ENCODE data around the gene NRP2. TPM values are rescaled to one million over a fixed set of nuclear protein-coding genes. Genes with fewer than 3 reads are reported as not detected.

The NRP2 gene
- total RNA-seq, 1 experiment from 2014 or later = 10.3 TPM

DNA sequence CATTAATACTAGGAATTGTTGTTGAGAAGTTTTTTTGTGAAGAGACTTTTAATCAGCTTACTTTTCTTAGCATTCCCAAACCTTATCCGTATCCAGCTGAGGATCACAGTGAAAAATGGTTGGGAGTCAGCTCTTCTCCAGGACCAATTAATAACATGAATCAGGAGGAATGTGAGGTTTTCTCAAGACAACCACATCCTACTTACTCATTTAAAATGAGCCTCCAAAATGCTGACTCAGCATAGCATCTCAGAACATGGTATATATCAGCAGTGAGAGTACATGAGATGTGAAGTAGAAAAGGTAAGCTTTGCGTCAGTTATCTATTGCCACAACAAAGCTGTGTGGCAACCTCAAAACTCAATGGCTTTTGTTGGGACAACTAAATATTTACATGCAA lies 140.3 kb downstream of the NRP2 start:
- CTCF ChIA-PET = no interaction called here

DNA sequence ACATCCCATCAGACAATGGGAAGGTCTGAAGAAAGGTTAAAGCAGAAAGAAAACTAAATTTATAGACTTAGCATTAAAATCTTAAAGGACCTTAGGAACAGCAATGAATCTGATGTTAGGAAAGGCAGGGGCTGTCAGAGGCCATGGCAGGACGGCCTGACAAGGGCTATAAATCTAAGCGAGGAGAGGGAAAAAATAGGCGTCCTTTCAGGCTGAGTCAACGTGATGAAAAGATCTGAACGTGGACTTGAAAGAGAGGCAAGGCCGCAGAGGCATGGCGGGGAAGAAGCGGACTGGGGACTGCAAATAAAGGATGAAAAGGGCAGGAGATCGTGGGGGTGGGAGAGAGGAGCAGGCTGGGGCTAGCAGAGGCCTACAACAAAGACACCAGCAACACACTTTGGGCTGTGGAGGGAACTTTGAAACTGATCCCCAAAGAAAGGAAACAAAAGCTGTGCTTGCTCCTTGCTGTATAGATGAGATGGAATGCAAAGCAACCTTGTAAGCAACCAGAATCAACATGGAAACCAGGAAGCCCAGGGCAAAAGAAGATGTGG lies 145.6 kb downstream of the NRP2 start:
- H3K27me3 Mint-ChIP-seq (ENCODE audit: insufficient read depth, unreplicated experiment) = no peaks in the 10 kb centered on the region

More for the DNA sequence above, 140.3 kb downstream of the NRP2 start:
- TF ChIP-seq, protein P1, sequence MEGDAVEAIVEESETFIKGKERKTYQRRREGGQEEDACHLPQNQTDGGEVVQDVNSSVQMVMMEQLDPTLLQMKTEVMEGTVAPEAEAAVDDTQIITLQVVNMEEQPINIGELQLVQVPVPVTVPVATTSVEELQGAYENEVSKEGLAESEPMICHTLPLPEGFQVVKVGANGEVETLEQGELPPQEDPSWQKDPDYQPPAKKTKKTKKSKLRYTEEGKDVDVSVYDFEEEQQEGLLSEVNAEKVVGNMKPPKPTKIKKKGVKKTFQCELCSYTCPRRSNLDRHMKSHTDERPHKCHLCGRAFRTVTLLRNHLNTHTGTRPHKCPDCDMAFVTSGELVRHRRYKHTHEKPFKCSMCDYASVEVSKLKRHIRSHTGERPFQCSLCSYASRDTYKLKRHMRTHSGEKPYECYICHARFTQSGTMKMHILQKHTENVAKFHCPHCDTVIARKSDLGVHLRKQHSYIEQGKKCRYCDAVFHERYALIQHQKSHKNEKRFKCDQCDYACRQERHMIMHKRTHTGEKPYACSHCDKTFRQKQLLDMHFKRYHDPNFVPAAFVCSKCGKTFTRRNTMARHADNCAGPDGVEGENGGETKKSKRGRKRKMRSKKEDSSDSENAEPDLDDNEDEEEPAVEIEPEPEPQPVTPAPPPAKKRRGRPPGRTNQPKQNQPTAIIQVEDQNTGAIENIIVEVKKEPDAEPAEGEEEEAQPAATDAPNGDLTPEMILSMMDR (IDR thresholded peaks at IDR 0.05; ENCODE audit: unreplicated experiment) = no peak
- Mint-ChIP-seq H3K36me3 (ENCODE audit: insufficient read depth, unreplicated experiment) (no peaks in the 10 kb centered on the region), H3K27ac (ENCODE audit: low read depth, unreplicated experiment) (no peak overlapping the region), H3K27me3 (ENCODE audit: insufficient read depth, unreplicated experiment) (no peaks in the 10 kb centered on the region), H3K4me1 (ENCODE audit: insufficient read depth, unreplicated experiment) (no peaks in the 10 kb centered on the region), H3K4me3 (ENCODE audit: unreplicated experiment) (no peak overlapping the region), H3K9me3 (ENCODE audit: unreplicated experiment) (no peaks in the 10 kb centered on the region)
- DNase-seq (ENCODE audit: unreplicated experiment) = no peak
- POLR2A ChIA-PET = no interaction called here
- intact Hi-C loops (cut with micrococcal nuclease) = no loop called here
- BruUV-seq (replicated peaks) = no TSS peak

DNA sequence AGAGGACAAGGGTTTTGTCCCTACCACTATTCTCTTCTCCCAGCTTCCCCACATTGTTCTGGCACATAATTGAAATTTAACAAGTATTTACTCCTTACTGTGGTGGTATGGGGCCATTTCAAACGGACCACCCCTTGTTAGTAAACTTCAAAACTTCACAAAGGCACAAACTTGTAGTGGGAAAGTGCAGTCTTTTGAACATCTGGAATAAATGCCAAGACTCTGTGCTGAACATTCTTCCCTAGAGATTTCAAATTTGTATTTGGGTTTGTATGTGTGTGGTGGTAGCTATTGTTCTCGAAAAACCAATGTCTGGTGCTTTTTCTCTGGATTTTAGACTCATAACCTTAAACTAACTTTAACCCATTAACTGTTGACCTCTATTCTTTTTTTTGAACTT lies 151.6 kb downstream of the NRP2 start:
- intact Hi-C loops (cut with micrococcal nuclease) = no loop called here
- POLR2A ChIA-PET = no interaction called here

More for the DNA sequence above, 145.6 kb downstream of the NRP2 start:
- intact Hi-C loops (cut with micrococcal nuclease) = no loop called here
- Mint-ChIP-seq H3K36me3 (ENCODE audit: insufficient read depth, unreplicated experiment) (no peaks in the 10 kb centered on the region), H3K27ac (ENCODE audit: low read depth, unreplicated experiment) (no peak overlapping the region), H3K9me3 (ENCODE audit: unreplicated experiment) (no peaks in the 10 kb centered on the region), H3K4me1 (ENCODE audit: insufficient read depth, unreplicated experiment) (no peaks in the 10 kb centered on the region), H3K4me3 (ENCODE audit: unreplicated experiment) (no peak overlapping the region)
- TF ChIP-seq, protein P1 (IDR thresholded peaks at IDR 0.05; ENCODE audit: unreplicated experiment) = no peak
- BruUV-seq (replicated peaks) = no TSS peak
- ChIA-PET POLR2A (no interaction called here), CTCF (interaction anchor here (1.1 to 2.1 kb wide), 2 partner anchors 13 to 44 kb away, joined by 4 to 6 read pairs; no protein-coding TSS in a partner anchor)
- DNase-seq (ENCODE audit: unreplicated experiment) = no peak

DNA sequence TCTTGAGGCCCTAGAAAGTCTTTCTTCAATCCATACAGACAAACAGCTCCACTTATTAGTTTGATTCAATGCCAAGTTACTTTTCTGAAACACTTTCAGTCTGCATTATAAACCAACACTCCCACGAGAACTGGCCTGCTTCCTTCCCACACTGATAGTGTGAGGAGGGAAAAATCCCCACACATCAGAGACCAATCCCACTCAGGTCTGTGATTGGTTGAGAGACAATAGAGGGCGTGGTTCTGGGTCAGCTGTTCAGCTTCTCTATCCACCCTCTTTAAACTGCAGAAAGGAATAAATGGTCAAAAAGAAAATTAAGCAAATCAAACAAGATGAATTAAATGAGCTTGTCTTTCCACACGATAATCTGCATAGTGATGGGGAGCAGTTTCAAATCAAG lies 152.5 kb downstream of the NRP2 start:
- DNase-seq (ENCODE audit: unreplicated experiment) = no peak
- CTCF ChIA-PET = interaction anchor here (0.6 to 1.2 kb wide), 3 partner anchors 17 to 90 kb away, joined by 3 to 6 read pairs (median 3); no protein-coding TSS in a partner anchor
- no peaks in the 10 kb centered on the region for H3K36me3 Mint-ChIP-seq (ENCODE audit: insufficient read depth, unreplicated experiment)
- intact Hi-C loops (cut with micrococcal nuclease) = no loop called here
- H3K9me3 Mint-ChIP-seq (ENCODE audit: unreplicated experiment) = peaks cover 15% of the 10 kb centered on the region
- BruUV-seq (replicated peaks) = no TSS peak
- H3K4me1 Mint-ChIP-seq (ENCODE audit: insufficient read depth, unreplicated experiment) = no peaks in the 10 kb centered on the region
- H3K27ac Mint-ChIP-seq (ENCODE audit: low read depth, unreplicated experiment) = no peak overlapping the region
- TF ChIP-seq, protein P1 (IDR thresholded peaks at IDR 0.05; ENCODE audit: unreplicated experiment) = no peak
- POLR2A ChIA-PET = no interaction called here
- no peaks in the 10 kb centered on the region for H3K27me3 Mint-ChIP-seq (ENCODE audit: insufficient read depth, unreplicated experiment)
- no peak overlapping the region for H3K4me3 Mint-ChIP-seq (ENCODE audit: unreplicated experiment)

More for the DNA sequence above, 151.6 kb downstream of the NRP2 start:
- no peaks in the 10 kb centered on the region for H3K4me1 Mint-ChIP-seq (ENCODE audit: insufficient read depth, unreplicated experiment)
- no TSS peak for BruUV-seq (replicated peaks)
- no peaks in the 10 kb centered on the region for H3K27me3 Mint-ChIP-seq (ENCODE audit: insufficient read depth, unreplicated experiment)
- TF ChIP-seq, protein P1 (IDR thresholded peaks at IDR 0.05; ENCODE audit: unreplicated experiment) = no peak
- H3K9me3 Mint-ChIP-seq (ENCODE audit: unreplicated experiment) = peaks cover 9% of the 10 kb centered on the region
- no peak overlapping the region for H3K4me3 Mint-ChIP-seq (ENCODE audit: unreplicated experiment)
- H3K36me3 Mint-ChIP-seq (ENCODE audit: insufficient read depth, unreplicated experiment) = no peaks in the 10 kb centered on the region
- CTCF ChIA-PET = no interaction called here
- DNase-seq (ENCODE audit: unreplicated experiment) = no peak
- no peak overlapping the region for H3K27ac Mint-ChIP-seq (ENCODE audit: low read depth, unreplicated experiment)

Measured in MCF 10A (cell line).